HUES64 (cell line): ENCODE data around the gene MGAT5.

Experiments
- H3K27ac ChIP-seq: 2 replicates; pipeline ENCODE4 v1.7.0; 2013; ENCODE audit warnings: low read depth, low read length, inconsistent platforms
- H3K27me3 ChIP-seq: 2 replicates; pipeline ENCODE4 v1.6.1; 2013; ENCODE audit warnings: mild to moderate bottlenecking, low read length; ENCODE audit not compliant: insufficient read depth
- H3K36me3 ChIP-seq: 2 replicates; pipeline ENCODE4 v1.6.1; 2013; ENCODE audit warnings: mild to moderate bottlenecking, low read length; ENCODE audit not compliant: insufficient read depth
- H3K4me1 ChIP-seq: 2 replicates; pipeline ENCODE4 v1.6.1; 2013; ENCODE audit warnings: mild to moderate bottlenecking, low read length, moderate library complexity; ENCODE audit not compliant: insufficient read depth
- H3K4me3 ChIP-seq: 2 replicates; pipeline ENCODE4 v1.5.1; 2013; ENCODE audit warnings: mild to moderate bottlenecking, low read length, moderate library complexity
- H3K9ac ChIP-seq: 2 replicates; pipeline ENCODE4 v1.6.1; 2013; ENCODE audit warnings: mild to moderate bottlenecking, low read depth, low read length
- H3K9me3 ChIP-seq: 2 replicates; pipeline ENCODE4 v1.6.1; 2013; ENCODE audit warnings: low read depth, low read length; ENCODE audit not compliant: insufficient read depth
- WGBS: fragments of 150-250, 120-280 bp; methylation state at CpG from one replicate; pipeline ENCODE4 v1.1.7; 2013; ENCODE audit warnings: missing lambda C conversion rate; 5-methylcytosine and 5-hydroxymethylcytosine counted together

Gene MGAT5

GRCh38 chr2:134411828-134412638 is 158.2 kb downstream of the MGAT5 start:
- no peak overlapping the region for H3K27ac ChIP-seq
- H3K9ac ChIP-seq = no peak overlapping the region

GRCh38 chr2:134412639-134412999 is 158.7 kb downstream of the MGAT5 start:
- Histone ChIP-seq H3K9ac (no peak overlapping the region), H3K27me3 (no peaks in the 10 kb centered on the region), H3K27ac (no peak overlapping the region), H3K9me3 (no peaks in the 10 kb centered on the region), H3K36me3 (peaks cover 6% of the 10 kb centered on the region; the same call in 1 of the 2 replicates), H3K4me1 (peaks cover 7% of the 10 kb centered on the region; the same call in 1 of the 2 replicates), H3K4me3 (no peak overlapping the region)
- 91% methylated on average over 8 of the region's 8 CpGs for WGBS

More at GRCh38 chr2:134411828-134412638, 158.2 kb downstream of the MGAT5 start:
- Histone ChIP-seq H3K9me3 (no peaks in the 10 kb centered on the region), H3K27me3 (no peaks in the 10 kb centered on the region), H3K4me1 (peaks cover 7% of the 10 kb centered on the region; the same call in 1 of the 2 replicates), H3K4me3 (no peak overlapping the region), H3K36me3 (peaks cover 6% of the 10 kb centered on the region; the same call in 1 of the 2 replicates)
- 58% methylated on average over 7 of the region's 8 CpGs for WGBS

- Histone ChIP-seq H3K4me1 (peaks cover 7% of the 10 kb centered on the region; the same call in 1 of the 2 replicates), H3K9me3 (no peaks in the 10 kb centered on the region), H3K27ac (no peak overlapping the region), H3K9ac (no peak overlapping the region), H3K27me3 (no peaks in the 10 kb centered on the region), H3K36me3 (peaks cover 6% of the 10 kb centered on the region; the same call in 1 of the 2 replicates), H3K4me3 (no peak overlapping the region)
- WGBS = 92% methylated on average over 1 of the region's 1 CpG
These were observed 159.6 kb downstream of the MGAT5 start for GRCh38 chr2:134413430-134413829.

- no peak overlapping the region for H3K27ac ChIP-seq
- H3K9ac ChIP-seq = no peak overlapping the region
- H3K9me3 ChIP-seq = no peaks in the 10 kb centered on the region
- H3K4me3 ChIP-seq = no peak overlapping the region
- no peaks in the 10 kb centered on the region for H3K27me3 ChIP-seq
- peaks cover 6% of the 10 kb centered on the region; the same call in 1 of the 2 replicates for H3K36me3 ChIP-seq
- peaks cover 7% of the 10 kb centered on the region; the same call in 1 of the 2 replicates for H3K4me1 ChIP-seq
- 92% methylated on average over 2 of the region's 2 CpGs for WGBS
These were observed 160.0 kb downstream of the MGAT5 start for GRCh38 chr2:134413912-134414311.

- Histone ChIP-seq H3K27me3 (no peaks in the 10 kb centered on the region), H3K27ac (no peak overlapping the region), H3K4me1 (peaks cover 10% of the 10 kb centered on the region; the same call in 1 of the 2 replicates), H3K9ac (no peak overlapping the region), H3K4me3 (no peak overlapping the region), H3K36me3 (peaks cover 6% of the 10 kb centered on the region; the same call in 1 of the 2 replicates), H3K9me3 (no peaks in the 10 kb centered on the region)
- WGBS = 86% methylated on average over 2 of the region's 2 CpGs
These were observed 162.1 kb downstream of the MGAT5 start for GRCh38 chr2:134416018-134416417.

- no peaks in the 10 kb centered on the region for H3K9me3 ChIP-seq
- H3K27me3 ChIP-seq = no peaks in the 10 kb centered on the region
- H3K27ac ChIP-seq = no peak overlapping the region
- peaks cover 6% of the 10 kb centered on the region; the same call in 1 of the 2 replicates for H3K4me1 ChIP-seq
- WGBS = no CpG with 5 or more reads among the region's 1 CpG
- H3K36me3 ChIP-seq = peaks cover 6% of the 10 kb centered on the region; the same call in 1 of the 2 replicates
- H3K9ac ChIP-seq = no peak overlapping the region
- H3K4me3 ChIP-seq = no peak overlapping the region
These were observed 162.8 kb downstream of the MGAT5 start for GRCh38 chr2:134416637-134417036.

- no peaks in the 10 kb centered on the region for H3K27me3 ChIP-seq
- H3K36me3 ChIP-seq = peaks cover 11% of the 10 kb centered on the region; the same call in 1 of the 2 replicates
- no peak overlapping the region for H3K27ac ChIP-seq
- no peaks in the 10 kb centered on the region for H3K9me3 ChIP-seq
- 0 out of 2 replicates have a peak, but pooled peaks cover 3% of the 10 kb centered on the region for H3K4me1 ChIP-seq
- H3K9ac ChIP-seq = no peak overlapping the region
- 89% methylated on average over 5 of the region's 5 CpGs for WGBS
- H3K4me3 ChIP-seq = no peak overlapping the region
These were observed 164.2 kb downstream of the MGAT5 start for GRCh38 chr2:134417968-134418582.

- Histone ChIP-seq H3K4me3 (no peak overlapping the region), H3K36me3 (0 out of 2 replicates have a peak, but pooled peaks cover 7% of the 10 kb centered on the region), H3K4me1 (0 out of 2 replicates have a peak, but pooled peaks cover 3% of the 10 kb centered on the region), H3K27ac (no peak overlapping the region), H3K9ac (no peak overlapping the region), H3K9me3 (no peaks in the 10 kb centered on the region), H3K27me3 (no peaks in the 10 kb centered on the region)
- WGBS = 60% methylated on average over 7 of the region's 7 CpGs
These were observed 166.4 kb downstream of the MGAT5 start for GRCh38 chr2:134420259-134420658.

GRCh38 chr2:134420920-134421319 is 167.0 kb downstream of the MGAT5 start:
- no peaks in the 10 kb centered on the region for H3K27me3 ChIP-seq
- 0 out of 2 replicates have a peak, but pooled peaks cover 7% of the 10 kb centered on the region for H3K36me3 ChIP-seq
- no peak overlapping the region for H3K9ac ChIP-seq
- H3K27ac ChIP-seq = no peak overlapping the region
- no peak overlapping the region for H3K4me3 ChIP-seq
- no peaks in the 10 kb centered on the region for H3K9me3 ChIP-seq
- WGBS = 97% methylated on average over 3 of the region's 3 CpGs
- 0 out of 2 replicates have a peak, but pooled peaks cover 3% of the 10 kb centered on the region for H3K4me1 ChIP-seq

GRCh38 chr2:134421556-134422328 is 167.9 kb downstream of the MGAT5 start:
- 93% methylated on average over 7 of the region's 7 CpGs for WGBS

More at GRCh38 chr2:134421556-134422328, 167.9 kb downstream of the MGAT5 start:
- Histone ChIP-seq H3K4me3 (no peak overlapping the region), H3K27ac (no peak overlapping the region), H3K9ac (no peak overlapping the region), H3K36me3 (0 out of 2 replicates have a peak, but pooled peaks cover 7% of the 10 kb centered on the region), H3K27me3 (no peaks in the 10 kb centered on the region), H3K4me1 (0 out of 2 replicates have a peak, but pooled peaks cover 3% of the 10 kb centered on the region), H3K9me3 (no peaks in the 10 kb centered on the region)
